SK-N-SH (cell line): ENCODE data around the gene VANGL1. TPM values are rescaled to one million over a fixed set of nuclear protein-coding genes. Genes with fewer than 3 reads are reported as not detected.

Experiments
- CTCF ChIA-PET: fragments of 300-600, 350-600 bp; formaldehyde crosslinking; extraction: SDS; loops from one replicate; lab custom pipeline; 2021; lab: Yijun Ruan, JAX
- POLR2A ChIA-PET: fragments of 350-600 bp; sonication (Branson Sonifier 250); formaldehyde crosslinking; extraction: SDS; loops from one replicate; lab custom pipeline; 2020; ENCODE audit warnings: antibody characterized with exemption, inconsistent platforms; lab: Yijun Ruan, JAX
- DNase-seq: peaks from one replicate; pipeline ENCODE4 v3.0.0; 2012
- H2AFZ ChIP-seq: fragments of 200-600 bp; sonication (generic); 2 replicates; pipeline ENCODE4 v1.8.1; 2016; ENCODE audit warnings: antibody characterized with exemption, mild to moderate bottlenecking, low read depth
- H3F3A ChIP-seq: fragments of 200-600 bp; sonication (generic); replicated peaks from 2 replicates; pipeline ENCODE3; 2016; ENCODE audit warnings: antibody characterized with exemption, mild to moderate bottlenecking; ENCODE audit not compliant: insufficient read depth
- H3K27ac ChIP-seq, 2 experiments: fragments of 200-500 bp in 1 of 2; fragments of 200-600 bp in 1 of 2; sonication (Bioruptor generic) in 1 of 2; sonication (generic), shearing (Covaris generic) in 1 of 2; 2 replicates each; pipeline versions ENCODE4 v1.5.1 to v1.6.1; 2014 to 2016; ENCODE audit warnings: low read depth in 2 of 2, inconsistent platforms in 1 of 2, low read length in 1 of 2, mild to moderate bottlenecking in 1 of 2, mixed read lengths in 1 of 2
- H3K27me3 ChIP-seq: fragments of 200-600 bp; sonication (generic), shearing (Covaris generic); 2 replicates; pipeline ENCODE4 v1.6.1; 2016; ENCODE audit warnings: mixed run types; ENCODE audit not compliant: insufficient read depth
- H3K36me3 ChIP-seq, 2 experiments: fragments of 200-500 bp in 1 of 2; fragments of 200-600 bp in 1 of 2; sonication (Bioruptor generic) in 1 of 2; sonication (generic) in 1 of 2; replicated peaks in 1 of 2; 2 replicates each; pipeline versions ENCODE3 to v1.5.1; 2014 to 2016; ENCODE audit warnings: low read length in 1 of 2, mild to moderate bottlenecking in 1 of 2; ENCODE audit not compliant: insufficient read depth in 2 of 2, control insufficient read depth in 1 of 2
- H3K4me1 ChIP-seq, 2 experiments: fragments of 200-500 bp in 1 of 2; fragments of 200-600 bp in 1 of 2; sonication (Bioruptor generic) in 1 of 2; sonication (generic), shearing (Covaris generic) in 1 of 2; 2 replicates each; pipeline versions ENCODE4 v1.5.1 to v1.6.1; 2014 to 2016; ENCODE audit warnings: low read depth in 1 of 2, low read length in 1 of 2, mixed run types in 1 of 2; ENCODE audit not compliant: insufficient read depth in 2 of 2, control insufficient read depth in 1 of 2
- H3K4me2 ChIP-seq: fragments of 200-600 bp; sonication (generic), shearing (Covaris generic); 2 replicates; pipeline ENCODE4 v1.6.1; 2017; ENCODE audit warnings: mixed run types
- H3K4me3 ChIP-seq, 2 experiments: fragments of 200-500 bp in 1 of 2; fragments of 200-600 bp in 1 of 2; sonication (Bioruptor generic) in 1 of 2; sonication (generic), shearing (Covaris generic) in 1 of 2; 2 replicates each; pipeline versions ENCODE4 v1.5.1 to v1.8.1; 2014 to 2016; ENCODE audit warnings: low read depth in 2 of 2, inconsistent platforms in 1 of 2, low read length in 1 of 2, mild to moderate bottlenecking in 1 of 2, mixed read lengths in 1 of 2, moderate library complexity in 1 of 2
- H3K79me2 ChIP-seq: fragments of 200-600 bp; sonication (generic); 2 replicates; pipeline ENCODE4 v1.8.1; 2017; ENCODE audit warnings: mild to moderate bottlenecking; ENCODE audit not compliant: insufficient read depth
- H3K9ac ChIP-seq: fragments of 200-600 bp; sonication (generic); 2 replicates; pipeline ENCODE4 v1.6.1; 2017; ENCODE audit warnings: mixed run types
- H3K9me2 ChIP-seq: fragments of 200-600 bp; sonication (generic); 2 replicates; pipeline ENCODE4 v1.6.1; 2017; ENCODE audit warnings: mixed run types
- H3K9me3 ChIP-seq: fragments of 200-600 bp; sonication (generic); 2 replicates; pipeline ENCODE4 v1.6.1; 2017; ENCODE audit warnings: mixed run types, mild to moderate bottlenecking, moderate library complexity
- H4K20me1 ChIP-seq: fragments of 200-600 bp; sonication (generic); 2 replicates; pipeline ENCODE4 v1.6.1; 2017; ENCODE audit warnings: mild to moderate bottlenecking, mixed run types; ENCODE audit not compliant: insufficient read depth
- ELF1 ChIP-seq: IDR thresholded peaks from 2 replicates; pipeline ENCODE4 v1.4.0; 2012
- EP300 ChIP-seq, 2 experiments: IDR thresholded peaks; 2 replicates each; pipeline versions ENCODE4 v1.4.0 to v1.6.1; 2012; ENCODE audit warnings: borderline replicate concordance in 1 of 2, low read depth in 1 of 2, low read length in 1 of 2
- EZH2phosphoT487 ChIP-seq: fragments of 200-600 bp; sonication (generic); IDR thresholded peaks from 2 replicates; pipeline ENCODE4 v1.6.1; 2017; ENCODE audit warnings: low read depth, mixed run types, mild to moderate bottlenecking, antibody characterized with exemption, moderate library complexity, borderline replicate concordance
- FOSL2 ChIP-seq: IDR thresholded peaks from 2 replicates; pipeline ENCODE4 v1.4.0; 2012; ENCODE audit warnings: low read depth, mild to moderate bottlenecking, moderate library complexity, borderline replicate concordance
- FOXM1 ChIP-seq: IDR thresholded peaks from 2 replicates; pipeline ENCODE4 v1.4.0; 2012; ENCODE audit warnings: low read depth, mild to moderate bottlenecking
- MEF2A ChIP-seq: IDR thresholded peaks from 2 replicates; pipeline ENCODE4 v1.4.0; 2012; ENCODE audit warnings: low read depth, borderline replicate concordance
- MXI1 ChIP-seq: IDR thresholded peaks from 2 replicates; pipeline ENCODE4 v1.6.1; 2012; ENCODE audit warnings: mild to moderate bottlenecking, low read depth, low read length, improper control_type of control experiment
- NFIC ChIP-seq: IDR thresholded peaks from 2 replicates; pipeline ENCODE4 v1.4.0; 2012; ENCODE audit warnings: borderline replicate concordance
- NRF1 ChIP-seq: IDR thresholded peaks from 2 replicates; pipeline ENCODE4 v1.6.1; 2012; ENCODE audit warnings: low read depth, mild to moderate bottlenecking, low read length
- POLR2AphosphoS5 ChIP-seq: IDR thresholded peaks from 2 replicates; pipeline ENCODE4 v1.6.1; 2012; ENCODE audit warnings: low read depth, low read length
- RCOR1 ChIP-seq: fragments of 150-350 bp; IDR thresholded peaks from 2 replicates; pipeline ENCODE4 v1.6.1; 2017; ENCODE audit warnings: antibody characterized with exemption, low read length
- SMC3 ChIP-seq: IDR thresholded peaks from 2 replicates; pipeline ENCODE4 v1.6.1; 2012; ENCODE audit warnings: low read depth, low read length, improper control_type of control experiment
- TAF1 ChIP-seq: IDR thresholded peaks from 2 replicates; pipeline ENCODE4 v1.6.1; 2012; ENCODE audit warnings: low read depth, mild to moderate bottlenecking, low read length, moderate library complexity, borderline replicate concordance
- TCF12 ChIP-seq: IDR thresholded peaks from 2 replicates; pipeline ENCODE4 v1.4.0; 2012
- TEAD4 ChIP-seq: IDR thresholded peaks from 2 replicates; pipeline ENCODE4 v1.4.0; 2012; ENCODE audit warnings: mild to moderate bottlenecking, borderline replicate concordance; ENCODE audit not compliant: insufficient read depth
- WGBS: methylation state at CpG from one replicate; pipeline ENCODE4 v1.1.6; 2017; ENCODE audit warnings: low lambda C conversion rate; 5-methylcytosine and 5-hydroxymethylcytosine counted together
- polyA plus RNA-seq, 3 experiments: library from polyadenylated mRNA; depleted of rRNA; stranded (reverse); fragments of >200 nt; gene quantifications; 2 replicates each; pipeline ENCODE4 v1.2.3, GENCODE V29; 2012
- TF ChIP-seq, protein P1 (sequence below): IDR thresholded peaks from 2 replicates; pipeline ENCODE4 v1.6.1; 2012; ENCODE audit warnings: mild to moderate bottlenecking, low read depth, low read length, moderate library complexity
- TF ChIP-seq, protein P2 (sequence below): IDR thresholded peaks from 2 replicates; pipeline ENCODE4 v1.4.0; 2012; ENCODE audit warnings: low read depth, borderline replicate concordance
- TF ChIP-seq, protein P3 (sequence below): fragments of 150-350 bp; IDR thresholded peaks from 2 replicates; pipeline ENCODE4 v1.6.1; 2017; ENCODE audit warnings: antibody characterized with exemption, low read length, low read depth, borderline replicate concordance
- TF ChIP-seq, protein P4 (sequence below): IDR thresholded peaks from 2 replicates; pipeline ENCODE4 v1.4.0; 2012; ENCODE audit warnings: low read depth, borderline replicate concordance

The VANGL1 gene
- polyA plus RNA-seq, 1 of the 3 experiments (the other 2 are of a cell fraction) = 5.4 TPM

DNA sequence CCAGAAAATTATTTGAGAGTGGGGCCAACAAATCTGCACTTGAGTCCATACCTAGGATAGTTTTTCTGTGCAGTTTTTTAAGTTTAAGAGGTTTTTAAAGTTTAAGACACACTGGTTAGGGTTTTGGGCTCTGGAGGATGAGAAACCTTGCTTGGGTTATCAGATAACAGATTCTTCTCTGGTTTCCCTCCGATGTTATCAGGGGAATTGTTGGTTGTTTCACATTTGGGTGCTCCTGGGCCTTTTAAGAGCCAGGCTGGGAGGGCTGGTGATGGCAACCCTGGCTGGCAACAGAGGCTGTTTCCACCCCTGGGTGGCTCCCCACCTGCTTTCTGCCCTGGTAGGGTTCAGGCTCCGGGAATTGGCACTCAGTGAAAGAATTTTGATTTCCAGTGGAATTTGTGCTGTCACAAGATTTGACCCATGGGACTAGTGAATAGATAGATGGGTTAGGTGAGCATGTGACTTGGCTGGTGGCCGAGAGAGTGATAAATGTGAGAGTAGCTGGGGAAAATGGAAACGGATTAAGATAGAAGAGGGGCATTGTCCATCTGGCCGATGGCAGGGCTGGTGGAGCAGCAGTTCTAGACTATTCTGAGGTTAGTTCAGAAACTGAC lies 14.8 kb downstream of the VANGL1 start:
- ChIA-PET POLR2A (no interaction called here), CTCF (no interaction called here)
- 93% methylated on average over 5 of the region's 5 CpGs for WGBS
- Histone ChIP-seq H3K4me2 (no peak overlapping the region), H3K79me2 (peaks cover 20% of the 10 kb centered on the region), H4K20me1 (0 out of 2 replicates have a peak, but pooled peaks cover 3% of the 10 kb centered on the region), H3K27me3 (no peaks in the 10 kb centered on the region), H3K27ac (no peak overlapping the region), H3K4me1 (peaks cover 0 to 28% of the 10 kb centered on the region in 2 experiments; a peak in 1 of 4 replicates), H3K9ac (no peak overlapping the region), H3K4me3 (no peak overlapping the region), H3K9me3 (no peaks in the 10 kb centered on the region), H3K9me2 (no peaks in the 10 kb centered on the region), H3K36me3 (peaks cover 25 to 27% of the 10 kb centered on the region in 2 experiments), H2AFZ (no peak overlapping the region), H3F3A (no peaks in the 10 kb centered on the region)
- TF ChIP-seq ELF1 = no peak
- DNase-seq = no peak

DNA sequence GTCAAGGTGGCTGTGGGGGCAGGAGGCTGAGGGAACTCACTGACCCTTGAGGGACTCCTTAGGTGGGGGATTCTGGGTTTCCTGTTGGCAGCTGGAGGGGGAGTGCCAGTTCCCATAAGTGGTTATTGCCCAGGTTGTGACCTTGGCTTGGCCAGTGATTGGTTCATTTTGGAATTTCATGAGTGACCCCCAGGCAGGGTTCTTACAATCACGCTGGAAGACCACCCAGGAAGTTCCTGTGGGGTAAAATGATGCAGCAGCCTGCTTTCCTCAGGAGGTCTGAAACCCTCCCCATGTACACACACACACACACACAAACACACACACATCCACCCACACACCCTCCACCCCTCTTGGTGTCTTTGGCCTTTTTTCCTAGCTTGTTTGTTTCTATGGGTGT lies 16.9 kb downstream of the VANGL1 start:
- Histone ChIP-seq H3K4me3 (no peak overlapping the region), H3K79me2 (peaks cover 13% of the 10 kb centered on the region), H3F3A (no peaks in the 10 kb centered on the region), H3K36me3 (peaks cover 25 to 30% of the 10 kb centered on the region in 2 experiments), H3K27me3 (no peaks in the 10 kb centered on the region), H3K9ac (no peak overlapping the region), H3K9me3 (no peaks in the 10 kb centered on the region), H3K4me1 (peaks cover 0 to 28% of the 10 kb centered on the region in 2 experiments; a peak in 1 of 4 replicates), H3K27ac (no peak overlapping the region), H3K4me2 (no peak overlapping the region), H2AFZ (no peak overlapping the region), H4K20me1 (0 out of 2 replicates have a peak, but pooled peaks cover 3% of the 10 kb centered on the region), H3K9me2 (no peaks in the 10 kb centered on the region)
- 100% methylated on average over 1 of the region's 1 CpG for WGBS
- CTCF ChIA-PET = interaction anchor here (1.1 to 1.4 kb wide), 2 partner anchors 13 to 48 kb away, joined by 3 to 5 read pairs; no protein-coding TSS in a partner anchor
- POLR2A ChIA-PET = no interaction called here
- TF ChIP-seq SMC3 (no peak), RCOR1 (no peak), MEF2A (no peak), POLR2AphosphoS5 (no peak), MXI1 (no peak), EZH2phosphoT487 (no peak), NFIC (no peak), TCF12 (no peak), NRF1 (no peak), ELF1 (no peak), EP300 (IDR thresholded peaks at IDR 0.05; ENCODE audit: borderline replicate concordance in 1 of 2, low read depth in 1 of 2, low read length in 1 of 2) (no peak), TEAD4 (no peak), TAF1 (no peak), FOXM1 (no peak), FOSL2 (no peak)
- TF ChIP-seq, protein P1, sequence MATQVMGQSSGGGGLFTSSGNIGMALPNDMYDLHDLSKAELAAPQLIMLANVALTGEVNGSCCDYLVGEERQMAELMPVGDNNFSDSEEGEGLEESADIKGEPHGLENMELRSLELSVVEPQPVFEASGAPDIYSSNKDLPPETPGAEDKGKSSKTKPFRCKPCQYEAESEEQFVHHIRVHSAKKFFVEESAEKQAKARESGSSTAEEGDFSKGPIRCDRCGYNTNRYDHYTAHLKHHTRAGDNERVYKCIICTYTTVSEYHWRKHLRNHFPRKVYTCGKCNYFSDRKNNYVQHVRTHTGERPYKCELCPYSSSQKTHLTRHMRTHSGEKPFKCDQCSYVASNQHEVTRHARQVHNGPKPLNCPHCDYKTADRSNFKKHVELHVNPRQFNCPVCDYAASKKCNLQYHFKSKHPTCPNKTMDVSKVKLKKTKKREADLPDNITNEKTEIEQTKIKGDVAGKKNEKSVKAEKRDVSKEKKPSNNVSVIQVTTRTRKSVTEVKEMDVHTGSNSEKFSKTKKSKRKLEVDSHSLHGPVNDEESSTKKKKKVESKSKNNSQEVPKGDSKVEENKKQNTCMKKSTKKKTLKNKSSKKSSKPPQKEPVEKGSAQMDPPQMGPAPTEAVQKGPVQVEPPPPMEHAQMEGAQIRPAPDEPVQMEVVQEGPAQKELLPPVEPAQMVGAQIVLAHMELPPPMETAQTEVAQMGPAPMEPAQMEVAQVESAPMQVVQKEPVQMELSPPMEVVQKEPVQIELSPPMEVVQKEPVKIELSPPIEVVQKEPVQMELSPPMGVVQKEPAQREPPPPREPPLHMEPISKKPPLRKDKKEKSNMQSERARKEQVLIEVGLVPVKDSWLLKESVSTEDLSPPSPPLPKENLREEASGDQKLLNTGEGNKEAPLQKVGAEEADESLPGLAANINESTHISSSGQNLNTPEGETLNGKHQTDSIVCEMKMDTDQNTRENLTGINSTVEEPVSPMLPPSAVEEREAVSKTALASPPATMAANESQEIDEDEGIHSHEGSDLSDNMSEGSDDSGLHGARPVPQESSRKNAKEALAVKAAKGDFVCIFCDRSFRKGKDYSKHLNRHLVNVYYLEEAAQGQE = no peak
- TF ChIP-seq, protein P2, sequence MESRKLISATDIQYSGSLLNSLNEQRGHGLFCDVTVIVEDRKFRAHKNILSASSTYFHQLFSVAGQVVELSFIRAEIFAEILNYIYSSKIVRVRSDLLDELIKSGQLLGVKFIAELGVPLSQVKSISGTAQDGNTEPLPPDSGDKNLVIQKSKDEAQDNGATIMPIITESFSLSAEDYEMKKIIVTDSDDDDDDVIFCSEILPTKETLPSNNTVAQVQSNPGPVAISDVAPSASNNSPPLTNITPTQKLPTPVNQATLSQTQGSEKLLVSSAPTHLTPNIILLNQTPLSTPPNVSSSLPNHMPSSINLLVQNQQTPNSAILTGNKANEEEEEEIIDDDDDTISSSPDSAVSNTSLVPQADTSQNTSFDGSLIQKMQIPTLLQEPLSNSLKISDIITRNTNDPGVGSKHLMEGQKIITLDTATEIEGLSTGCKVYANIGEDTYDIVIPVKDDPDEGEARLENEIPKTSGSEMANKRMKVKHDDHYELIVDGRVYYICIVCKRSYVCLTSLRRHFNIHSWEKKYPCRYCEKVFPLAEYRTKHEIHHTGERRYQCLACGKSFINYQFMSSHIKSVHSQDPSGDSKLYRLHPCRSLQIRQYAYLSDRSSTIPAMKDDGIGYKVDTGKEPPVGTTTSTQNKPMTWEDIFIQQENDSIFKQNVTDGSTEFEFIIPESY = no peak
- TF ChIP-seq, protein P3, sequence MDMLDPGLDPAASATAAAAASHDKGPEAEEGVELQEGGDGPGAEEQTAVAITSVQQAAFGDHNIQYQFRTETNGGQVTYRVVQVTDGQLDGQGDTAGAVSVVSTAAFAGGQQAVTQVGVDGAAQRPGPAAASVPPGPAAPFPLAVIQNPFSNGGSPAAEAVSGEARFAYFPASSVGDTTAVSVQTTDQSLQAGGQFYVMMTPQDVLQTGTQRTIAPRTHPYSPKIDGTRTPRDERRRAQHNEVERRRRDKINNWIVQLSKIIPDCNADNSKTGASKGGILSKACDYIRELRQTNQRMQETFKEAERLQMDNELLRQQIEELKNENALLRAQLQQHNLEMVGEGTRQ = no peak
- TF ChIP-seq, protein P4, sequence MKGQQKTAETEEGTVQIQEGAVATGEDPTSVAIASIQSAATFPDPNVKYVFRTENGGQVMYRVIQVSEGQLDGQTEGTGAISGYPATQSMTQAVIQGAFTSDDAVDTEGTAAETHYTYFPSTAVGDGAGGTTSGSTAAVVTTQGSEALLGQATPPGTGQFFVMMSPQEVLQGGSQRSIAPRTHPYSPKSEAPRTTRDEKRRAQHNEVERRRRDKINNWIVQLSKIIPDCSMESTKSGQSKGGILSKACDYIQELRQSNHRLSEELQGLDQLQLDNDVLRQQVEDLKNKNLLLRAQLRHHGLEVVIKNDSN = no peak
- DNase-seq = no peak
